HepG2 (cell line): ENCODE measurements around the gene KHNYN. TPM values are rescaled to one million over a fixed set of nuclear protein-coding genes. Genes with fewer than 3 reads are reported as not detected.

Experiments
- CAMTA2 ChIP-seq: sonication (generic); formaldehyde crosslinking; IDR thresholded peaks from 2 replicates; pipeline ENCODE4 v1.4.0; 2020; ENCODE audit warnings: mild to moderate bottlenecking, missing genetic modification reagents, borderline replicate concordance
- CHD2 ChIP-seq: IDR thresholded peaks from 2 replicates; pipeline ENCODE4 v1.6.1; 2011; ENCODE audit warnings: low read depth, low read length, improper control_type of control experiment
- EP300 ChIP-seq, 3 experiments: sonication (generic) in 1 of 3; formaldehyde crosslinking in 1 of 3; IDR thresholded peaks; 2 replicates each; pipeline versions ENCODE4 v1.5.1 to v1.6.1; 2011 to 2020; ENCODE audit warnings: low read depth in 2 of 3, low read length in 2 of 3, borderline replicate concordance in 1 of 3, improper control_type of control experiment in 1 of 3, mild to moderate bottlenecking in 1 of 3, missing genetic modification reagents in 1 of 3, moderate library complexity in 1 of 3
- FOSL1 ChIP-seq: sonication (generic); formaldehyde crosslinking; IDR thresholded peaks from 2 replicates; pipeline ENCODE4 v1.9.0; 2021; ENCODE audit warnings: missing genetic modification reagents, borderline replicate concordance
- HMGXB4 ChIP-seq, 2 experiments: sonication (generic) in 1 of 2; formaldehyde crosslinking in 1 of 2; IDR thresholded peaks; 2 replicates each; pipeline versions ENCODE4 v1.4.0 to v1.6.1; 2018 to 2020; ENCODE audit warnings: missing genetic modification reagents in 2 of 2, borderline replicate concordance in 1 of 2, low read depth in 1 of 2, mild to moderate bottlenecking in 1 of 2, missing biosample characterization in 1 of 2
- HNF4A ChIP-seq: sonication (generic); formaldehyde crosslinking; IDR thresholded peaks from 2 replicates; pipeline ENCODE4 v1.4.0; 2020; ENCODE audit warnings: missing genetic modification reagents
- ZBTB40 ChIP-seq, 2 experiments: fragments of 450-650 bp in 1 of 2; sonication (generic) in 1 of 2; formaldehyde crosslinking in 1 of 2; IDR thresholded peaks; 2 replicates each; pipeline versions ENCODE4 v1.6.1 to v1.8.0; 2016 to 2022; ENCODE audit warnings: antibody characterized with exemption in 1 of 2, mild to moderate bottlenecking in 1 of 2, missing genetic modification reagents in 1 of 2
- ZNF20 ChIP-seq: sonication (generic); formaldehyde crosslinking; IDR thresholded peaks from 2 replicates; pipeline ENCODE4 v1.4.0; 2020; ENCODE audit warnings: mild to moderate bottlenecking, moderate library complexity, missing genetic modification reagents
- ZNF530 ChIP-seq: sonication (generic); formaldehyde crosslinking; IDR thresholded peaks from 2 replicates; pipeline ENCODE4 v1.5.0; 2020; ENCODE audit warnings: low read depth, mild to moderate bottlenecking, missing genetic modification reagents
- ZNF703 ChIP-seq: sonication (generic); formaldehyde crosslinking; IDR thresholded peaks from 2 replicates; pipeline ENCODE4 v1.5.1; 2020; ENCODE audit warnings: missing genetic modification reagents, mild to moderate bottlenecking, moderate library complexity, borderline replicate concordance
- polyA plus RNA-seq, 8 experiments: library from polyadenylated mRNA; depleted of rRNA in 3 of 8; stranded (reverse) in 7 of 8; unstranded in 1 of 8; fragments of >200 nt; fragmentation: Illumina TruSeq in 4 of 8; extraction: Trizol in 4 of 8; gene quantifications; 2 replicates each; pipeline versions ENCODE4 v1.2.1 to v1.2.3, GENCODE V29; 2011 to 2016; ENCODE audit warnings: low read depth in 4 of 8, missing spikeins in 1 of 8, mixed read lengths in 1 of 8; ENCODE audit not compliant: insufficient read depth in 1 of 8
- total RNA-seq, 5 experiments: library from RNA; depleted of rRNA; stranded (reverse); fragments of >200 nt; fragmentation: Illumina TruSeq; extraction: Trizol; gene quantifications; 2 replicates each; pipeline ENCODE4 v1.2.3, GENCODE V29; 2016; ENCODE audit warnings: low read depth in 1 of 5
- TF ChIP-seq, protein P1 (sequence below): sonication (generic); formaldehyde crosslinking; IDR thresholded peaks from 2 replicates; pipeline ENCODE4 v1.4.0; 2020; ENCODE audit warnings: missing genetic modification reagents
- TF ChIP-seq, protein P2 (sequence below): sonication (generic); formaldehyde crosslinking; IDR thresholded peaks from 2 replicates; pipeline ENCODE4 v1.4.0; 2020; ENCODE audit warnings: missing genetic modification reagents

The KHNYN gene
- total and polyA plus RNA-seq, 2 of the 13 experiments (the other 11 are each of a cell fraction or from before 2014, with no cell fraction given), result 52.8 to 75.7 TPM

DNA sequence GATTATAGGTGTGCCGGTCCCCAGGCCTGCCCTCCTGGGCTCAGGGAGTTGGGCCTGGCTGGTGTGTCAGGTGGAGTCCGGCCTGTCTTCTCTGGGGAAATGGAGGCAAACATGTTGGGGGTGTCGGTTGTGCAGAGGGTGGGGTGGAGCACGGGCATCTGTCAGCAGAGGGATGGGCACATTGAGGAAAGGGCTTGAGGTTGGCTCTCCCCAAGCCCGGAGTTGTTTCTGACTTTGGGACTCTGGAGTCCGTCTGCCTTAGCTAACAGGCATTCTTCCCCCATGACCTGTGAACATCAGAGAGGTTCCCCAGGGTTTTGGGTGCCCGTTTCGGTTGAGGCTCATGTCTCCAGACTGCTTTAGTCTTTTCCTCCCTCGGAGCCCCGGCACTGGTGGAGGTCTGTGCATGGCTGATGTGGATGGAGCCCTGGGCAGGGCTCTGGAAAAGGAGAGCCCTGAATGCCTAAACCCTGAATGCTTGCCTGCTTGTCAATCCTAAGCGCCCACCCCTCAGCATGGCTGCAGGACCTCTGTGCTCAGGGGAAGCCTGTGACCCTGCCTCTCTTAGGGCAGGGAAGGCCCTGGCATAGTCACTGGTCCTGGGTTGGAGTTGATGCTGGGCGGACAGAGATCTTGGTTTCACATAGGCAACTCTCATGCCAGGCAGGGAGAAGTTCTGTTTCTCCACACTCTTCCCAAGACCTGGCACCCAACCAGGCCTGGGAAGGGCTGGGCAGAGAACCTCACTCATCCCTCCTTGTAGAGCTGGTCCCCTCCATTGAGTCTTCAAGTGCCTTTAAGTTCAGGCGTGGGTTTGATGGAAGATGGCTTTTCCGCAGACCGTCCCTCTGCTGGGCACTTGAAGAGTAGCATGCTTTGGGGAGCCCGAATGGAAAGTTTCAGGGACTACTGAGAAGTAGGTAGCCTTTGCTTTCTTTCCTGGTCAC is 18.0 kb upstream of the KHNYN start (continued):
- no peak for TF ChIP-seq ZBTB40 (IDR thresholded peaks at IDR 0.05)
- peak; percentile 50; the same call in 1 of the 2 replicates for TF ChIP-seq ZBTB40 (CRISPR knock-in tag; IDR thresholded peaks at IDR 0.05)
- TF ChIP-seq ZNF530 (CRISPR knock-in tag), result 0 out of 2 replicates have a peak, but pooled peaks have one; percentile 37
- TF ChIP-seq HNF4A, result peak; percentile 38; the same call in 1 of the 2 replicates
- TF ChIP-seq ZNF20 (CRISPR knock-in tag), result no peak
- TF ChIP-seq EP300 (IDR thresholded peaks at IDR 0.05; ENCODE audit: low read depth in 2 of 2, low read length in 2 of 2), result peak in 1 of 2 experiments; percentile 37; a peak in 1 of 4 replicates
- TF ChIP-seq EP300 (CRISPR knock-in tag; IDR thresholded peaks at IDR 0.05; ENCODE audit: borderline replicate concordance), result no peak
- TF ChIP-seq FOSL1 (CRISPR knock-in tag), result no peak
- no peak for TF ChIP-seq CAMTA2
- TF ChIP-seq, protein P1, sequence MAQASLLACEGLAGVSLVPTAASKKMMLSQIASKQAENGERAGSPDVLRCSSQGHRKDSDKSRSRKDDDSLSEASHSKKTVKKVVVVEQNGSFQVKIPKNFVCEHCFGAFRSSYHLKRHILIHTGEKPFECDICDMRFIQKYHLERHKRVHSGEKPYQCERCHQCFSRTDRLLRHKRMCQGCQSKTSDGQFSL (CRISPR knock-in tag), result no peak
- TF ChIP-seq, protein P2, sequence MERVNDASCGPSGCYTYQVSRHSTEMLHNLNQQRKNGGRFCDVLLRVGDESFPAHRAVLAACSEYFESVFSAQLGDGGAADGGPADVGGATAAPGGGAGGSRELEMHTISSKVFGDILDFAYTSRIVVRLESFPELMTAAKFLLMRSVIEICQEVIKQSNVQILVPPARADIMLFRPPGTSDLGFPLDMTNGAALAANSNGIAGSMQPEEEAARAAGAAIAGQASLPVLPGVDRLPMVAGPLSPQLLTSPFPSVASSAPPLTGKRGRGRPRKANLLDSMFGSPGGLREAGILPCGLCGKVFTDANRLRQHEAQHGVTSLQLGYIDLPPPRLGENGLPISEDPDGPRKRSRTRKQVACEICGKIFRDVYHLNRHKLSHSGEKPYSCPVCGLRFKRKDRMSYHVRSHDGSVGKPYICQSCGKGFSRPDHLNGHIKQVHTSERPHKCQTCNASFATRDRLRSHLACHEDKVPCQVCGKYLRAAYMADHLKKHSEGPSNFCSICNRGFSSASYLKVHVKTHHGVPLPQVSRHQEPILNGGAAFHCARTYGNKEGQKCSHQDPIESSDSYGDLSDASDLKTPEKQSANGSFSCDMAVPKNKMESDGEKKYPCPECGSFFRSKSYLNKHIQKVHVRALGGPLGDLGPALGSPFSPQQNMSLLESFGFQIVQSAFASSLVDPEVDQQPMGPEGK (CRISPR knock-in tag), result 0 out of 2 replicates have a peak, but pooled peaks have one; percentile 34
- no peak for TF ChIP-seq CHD2
- TF ChIP-seq ZNF703 (CRISPR knock-in tag), result no peak
- peak in 1 of 2 experiments; percentile 55; a peak in 1 of 4 replicates for TF ChIP-seq HMGXB4 (CRISPR knock-in tag; IDR thresholded peaks at IDR 0.05; ENCODE audit: borderline replicate concordance in 1 of 2, low read depth in 1 of 2)
